Adrenal gland (tissue), 12 donors: ENCODE measurements around the gene BGN. TPM values are rescaled to one million over a fixed set of nuclear protein-coding genes. Genes with fewer than 3 reads are reported as not detected.

Experiments
- DNase-seq, 7 donors: peaks; one replicate each; pipeline ENCODE4 v3.0.0-alpha.2; 2019 to 2020
- H3K27ac ChIP-seq, 5 donors: fragments of 200-600 bp; sonication (generic) in 4 of 5; 1 replicate in 3 of 5; 2 replicates in 2 of 5; pipeline versions ENCODE4 v1.5.1 to v1.8.0; 2016 to 2020; ENCODE audit warnings: mild to moderate bottlenecking in 1 of 5
- H3K27me3 ChIP-seq: fragments of 200-600 bp; 2 replicates; pipeline ENCODE4 v1.8.0; 2021
- H3K36me3 ChIP-seq, 2 donors: fragments of 200-600 bp; replicated peaks in 1 of 2; 1 replicate in 1 of 2; 2 replicates in 1 of 2; pipeline versions ENCODE4 v1.5.1 to v1.8.0; 2018 to 2022
- H3K4me1 ChIP-seq, 2 donors: fragments of 200-600 bp; replicated peaks in 1 of 2; 1 replicate in 1 of 2; 2 replicates in 1 of 2; pipeline versions ENCODE4 v1.5.1 to v1.8.0; 2018 to 2021
- H3K4me3 ChIP-seq, 4 donors: fragments of 200-600 bp; sonication (generic) in 3 of 4; one replicate each; pipeline ENCODE4 v1.5.1; 2016 to 2018
- H3K9me3 ChIP-seq, 3 donors: fragments of 200-600 bp; sonication (generic) in 1 of 3; replicated peaks in 1 of 3; 1 replicate in 2 of 3; 2 replicates in 1 of 3; pipeline versions ENCODE4 v1.5.1 to v1.8.0; 2016 to 2021
- POLR2A ChIP-seq, 2 donors: fragments of 450-650 bp; IDR thresholded peaks; one replicate each; pipeline ENCODE4 v1.6.1; 2017; ENCODE audit warnings: antibody characterized with exemption in 2 of 2, mild to moderate bottlenecking in 2 of 2, moderate library complexity in 1 of 2
- WGBS, 4 donors: extraction: QIAGEN DNeasy Blood & Tissue Kit in 2 of 4; methylation state at CpG; one replicate each; pipeline versions ENCODE4 v1.1.5 to v1.1.7; 2013 to 2017; 5-methylcytosine and 5-hydroxymethylcytosine counted together
- intact Hi-C, 2 donors: fragments of 100-400 bp; cut with DNase I; formaldehyde crosslinking; loops; one replicate each; pipeline versions ENCODE4 v1.14.1 to v1.15.0; 2022 to 2023
- polyA plus RNA-seq, 3 donors: library from polyadenylated mRNA; stranded (reverse); fragments of 200-250 nt in 2 of 3; fragments of 350-450 nt in 1 of 3; fragmentation: Illumina TruSeq in 1 of 3; extraction: RNeasy Lipid Tissue Mini Kit (QIAGEN cat#74804) in 1 of 3; gene quantifications; one replicate each; pipeline ENCODE4 v1.2.3, GENCODE V29; 2013 to 2014
- total RNA-seq, 9 donors: library from RNA; depleted of rRNA in 4 of 9; stranded (reverse); fragments of >200 nt in 4 of 9; fragments of 120-200 nt in 1 of 9; fragmentation: NEBNext Ultra II Directional in 1 of 9; extraction: Animal tissue kit (Norgen Biotek cat#: 25700) in 1 of 9; gene quantifications; one replicate each; pipeline versions ENCODE4 v1.1.0 to v1.2.4, GENCODE V29; 2013 to 2023
- TF ChIP-seq, protein P1 (sequence below), 6 experiments: fragments of 450-650 bp in 4 of 6; fragments of 200-600 bp in 2 of 6; sonication (generic) in 1 of 6; IDR thresholded peaks; 1 replicate in 5 of 6; 2 replicates in 1 of 6; pipeline versions ENCODE4 v1.5.1 to v1.8.0; 2016 to 2021; ENCODE audit warnings: antibody characterized with exemption in 6 of 6, mild to moderate bottlenecking in 2 of 6, moderate library complexity in 1 of 6
- donor health status: healthy with polysubstance abuse.
- donor health status: Bipolar disorder and iron deficiency.
- donor health status: DM: yes; HTN: yes; CAD: no.
- donor health status: DM: no; HTN: no; CAD: no.
- donor health status: DM: no; HTN: no; CAD: no.
- donor health status: DM: yes; HTN: yes; CAD: no.

BGN gene
- total and polyA plus RNA-seq, 12 donors, result 18.9 to 598 (median 247) TPM

DNA sequence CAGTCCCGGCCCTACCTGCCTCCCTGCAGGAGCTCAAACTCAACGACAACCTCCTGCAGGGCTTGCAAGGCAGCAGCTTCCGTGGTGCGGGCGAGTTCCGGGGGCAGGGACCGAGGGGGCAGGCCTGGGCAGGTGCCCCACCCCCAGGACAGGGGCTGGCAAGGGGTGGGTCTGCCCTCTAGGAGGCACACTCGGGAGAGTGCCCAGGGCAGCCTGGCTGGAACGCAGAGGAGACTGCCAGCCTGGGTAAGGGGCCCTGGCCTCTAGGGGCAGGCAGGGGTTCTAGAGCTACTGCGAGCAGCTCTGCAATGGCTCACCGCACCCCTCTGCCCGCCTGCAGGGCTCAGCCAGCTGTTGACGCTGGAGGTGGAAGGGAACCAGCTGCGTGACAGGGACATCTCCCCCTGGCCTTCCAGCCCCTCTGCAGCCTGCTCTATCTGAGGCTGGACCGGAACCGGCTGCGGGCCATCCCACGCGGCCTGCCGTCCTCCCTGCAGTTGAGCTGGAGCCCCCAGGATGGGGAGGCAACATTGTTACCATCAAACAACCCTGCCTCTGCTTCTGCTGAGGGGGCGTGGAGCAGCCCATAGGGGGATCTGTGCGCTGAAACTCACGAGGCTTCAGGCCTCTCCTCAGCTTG lies 12.3 kb upstream of the BGN start:
- Histone ChIP-seq H3K4me1 (no peaks in the 10 kb centered on the region), H3K27ac (no peak overlapping the region), H3K9me3 (no peaks in the 10 kb centered on the region), H3K36me3 (no peaks in the 10 kb centered on the region), H3K27me3 (no peaks in the 10 kb centered on the region), H3K4me3 (no peak overlapping the region)
- TF ChIP-seq, protein P1, sequence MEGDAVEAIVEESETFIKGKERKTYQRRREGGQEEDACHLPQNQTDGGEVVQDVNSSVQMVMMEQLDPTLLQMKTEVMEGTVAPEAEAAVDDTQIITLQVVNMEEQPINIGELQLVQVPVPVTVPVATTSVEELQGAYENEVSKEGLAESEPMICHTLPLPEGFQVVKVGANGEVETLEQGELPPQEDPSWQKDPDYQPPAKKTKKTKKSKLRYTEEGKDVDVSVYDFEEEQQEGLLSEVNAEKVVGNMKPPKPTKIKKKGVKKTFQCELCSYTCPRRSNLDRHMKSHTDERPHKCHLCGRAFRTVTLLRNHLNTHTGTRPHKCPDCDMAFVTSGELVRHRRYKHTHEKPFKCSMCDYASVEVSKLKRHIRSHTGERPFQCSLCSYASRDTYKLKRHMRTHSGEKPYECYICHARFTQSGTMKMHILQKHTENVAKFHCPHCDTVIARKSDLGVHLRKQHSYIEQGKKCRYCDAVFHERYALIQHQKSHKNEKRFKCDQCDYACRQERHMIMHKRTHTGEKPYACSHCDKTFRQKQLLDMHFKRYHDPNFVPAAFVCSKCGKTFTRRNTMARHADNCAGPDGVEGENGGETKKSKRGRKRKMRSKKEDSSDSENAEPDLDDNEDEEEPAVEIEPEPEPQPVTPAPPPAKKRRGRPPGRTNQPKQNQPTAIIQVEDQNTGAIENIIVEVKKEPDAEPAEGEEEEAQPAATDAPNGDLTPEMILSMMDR (IDR thresholded peaks at IDR 0.05), result no peak
- TF ChIP-seq POLR2A (IDR thresholded peaks at IDR 0.05), result no peak
- DNase-seq, result no peak
- WGBS, 4 donors, result 86 to 93% (median 90%) methylated on average over 3 to 23 of the region's 23 CpGs
- intact Hi-C loops, result no loop called here

DNA sequence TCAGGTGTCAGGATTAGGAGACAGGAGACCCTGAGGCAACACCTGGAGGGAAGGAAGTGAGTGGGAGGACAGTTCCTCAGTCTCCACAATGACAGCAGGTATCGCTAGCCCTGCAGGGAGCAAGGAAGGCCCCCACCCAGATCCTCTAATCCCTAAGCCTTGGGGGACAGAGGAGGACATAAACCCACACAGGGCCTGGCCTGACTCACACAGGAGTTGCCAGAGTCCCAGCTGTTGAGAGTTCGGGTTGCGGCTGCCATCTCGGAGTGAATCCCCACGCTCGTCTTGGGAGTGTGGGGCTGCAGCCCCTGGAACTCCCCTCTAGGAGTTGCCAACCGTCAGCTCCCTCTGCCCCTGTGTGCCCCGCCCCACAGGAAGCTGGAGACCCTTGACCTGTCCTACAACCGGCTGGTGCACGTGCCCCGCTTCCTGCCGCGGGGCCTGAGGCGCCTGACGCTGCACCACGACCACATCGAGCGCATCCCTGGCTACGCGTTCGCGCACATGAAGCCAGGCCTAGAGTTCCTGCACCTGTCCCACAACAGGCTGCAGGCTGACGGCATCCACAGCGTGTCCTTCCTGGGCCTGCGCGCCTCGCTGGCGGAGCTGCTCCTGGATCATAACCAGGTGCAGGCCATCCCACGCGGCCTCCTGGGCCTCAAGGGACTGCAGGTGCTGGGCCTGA lies 9.2 kb upstream of the BGN start:
- no peaks in the 10 kb centered on the region for H3K9me3 ChIP-seq
- no peak overlapping the region for H3K27ac ChIP-seq
- DNase-seq, result no peak
- H3K4me3 ChIP-seq, result no peak overlapping the region
- intact Hi-C loops, result no loop called here
- no peaks in the 10 kb centered on the region for H3K27me3 ChIP-seq
- no peaks in the 10 kb centered on the region for H3K36me3 ChIP-seq
- no peaks in the 10 kb centered on the region for H3K4me1 ChIP-seq
- no peak for TF ChIP-seq POLR2A (IDR thresholded peaks at IDR 0.05)
- TF ChIP-seq, protein P1 (IDR thresholded peaks at IDR 0.05), result no peak
- WGBS, 4 donors, result 83 to 88% (median 86%) methylated on average over 15 to 30 of the region's 30 CpGs; no CpG with 5 or more reads in 1 of the 4 donors

DNA sequence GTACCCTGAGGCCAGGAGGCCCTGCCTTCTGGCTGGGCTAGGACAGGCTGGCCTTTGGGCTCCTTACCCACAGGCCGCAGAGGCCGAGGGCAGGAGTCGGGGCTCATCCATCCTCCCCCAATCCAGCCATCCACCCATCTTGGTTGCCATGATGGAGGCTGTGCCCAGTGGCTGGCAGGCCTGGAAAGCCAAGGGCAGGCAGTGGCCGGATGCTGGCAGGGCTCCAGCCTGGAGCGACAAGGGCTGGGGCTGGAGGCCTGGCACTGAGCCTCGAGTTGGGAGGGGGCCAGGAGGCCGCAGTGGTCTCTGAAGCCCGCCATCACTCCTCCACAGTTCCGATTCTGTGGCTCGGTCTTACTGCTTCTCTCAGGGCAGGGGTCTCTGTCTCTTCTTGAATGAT lies 8.6 kb upstream of the BGN start:
- Histone ChIP-seq H3K9me3 (no peaks in the 10 kb centered on the region), H3K36me3 (no peaks in the 10 kb centered on the region), H3K27me3 (no peaks in the 10 kb centered on the region), H3K4me3 (no peak overlapping the region), H3K4me1 (no peaks in the 10 kb centered on the region), H3K27ac (no peak overlapping the region)
- 70 to 100% (median 74%) methylated on average over 2 to 10 of the region's 10 CpGs for WGBS, 4 donors
- no peak for TF ChIP-seq POLR2A (IDR thresholded peaks at IDR 0.05)
- TF ChIP-seq, protein P1 (IDR thresholded peaks at IDR 0.05), result no peak
- peak in 1 of 7 donors; percentile 26 for DNase-seq
- intact Hi-C loops, result no loop called here

DNA sequence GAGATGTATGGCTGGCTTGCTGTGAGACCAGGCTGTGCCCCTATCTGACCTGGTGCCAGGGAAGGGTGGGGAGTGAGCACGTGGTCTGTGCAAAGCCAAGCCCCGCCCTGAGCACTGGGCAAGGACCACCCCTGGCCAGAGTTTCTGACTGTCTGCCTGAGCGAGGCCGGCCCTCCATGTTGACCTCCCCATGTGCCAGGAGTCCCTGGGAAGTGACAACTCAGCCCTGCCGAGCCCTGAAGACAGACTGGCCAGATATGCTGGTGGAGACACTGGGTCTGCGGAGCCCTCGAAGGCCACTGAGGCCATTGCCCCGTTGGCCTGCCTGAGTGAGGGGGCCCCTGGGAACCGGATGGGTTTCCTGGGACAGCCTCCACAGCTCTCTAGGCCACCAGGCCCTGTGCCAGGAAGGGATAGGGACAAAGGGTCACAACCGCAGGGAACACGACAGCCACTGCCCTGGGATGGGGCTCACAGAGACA lies 7.1 kb upstream of the BGN start:
- intact Hi-C loops, result no loop called here
- H3K4me1 ChIP-seq, result no peaks in the 10 kb centered on the region
- DNase-seq, result peak in 6 of 7 donors; percentile 31 to 61 (median 56)

More for the DNA sequence above, 7.1 kb upstream of the BGN start:
- TF ChIP-seq, protein P1 (IDR thresholded peaks at IDR 0.05), result no peak
- no peak for TF ChIP-seq POLR2A (IDR thresholded peaks at IDR 0.05)
- H3K9me3 ChIP-seq, result no peaks in the 10 kb centered on the region
- 10 to 61% (median 38%) methylated on average over 2 to 11 of the region's 11 CpGs for WGBS, 4 donors
- peak overlapping the region in 3 of 5 donors; percentile 12 to 88 (median 47) for H3K27ac ChIP-seq
- H3K36me3 ChIP-seq, result no peaks in the 10 kb centered on the region
- H3K4me3 ChIP-seq, result no peak overlapping the region
- H3K27me3 ChIP-seq, result no peaks in the 10 kb centered on the region
